Stimulated activated CD4-positive, alpha-beta T cell treated with anti-CD3 and anti-CD28 coated beads, TNF-alpha, amount 100 ng/mL, for 24 hours (primary cell): ENCODE measurements around the gene TTC28.
"Not testable (repeated sequence)": the region's sequence is repeated elsewhere in the genome, so short reads cannot be mapped to it uniquely, and the experiment has no call there.

Source experiments
- DNase-seq, 3 experiments: peaks; one replicate each; pipeline ENCODE4 v3.0.0-alpha.2; 2020; ENCODE audit warnings: low read depth in 3 of 3

TTC28 gene

DNA sequence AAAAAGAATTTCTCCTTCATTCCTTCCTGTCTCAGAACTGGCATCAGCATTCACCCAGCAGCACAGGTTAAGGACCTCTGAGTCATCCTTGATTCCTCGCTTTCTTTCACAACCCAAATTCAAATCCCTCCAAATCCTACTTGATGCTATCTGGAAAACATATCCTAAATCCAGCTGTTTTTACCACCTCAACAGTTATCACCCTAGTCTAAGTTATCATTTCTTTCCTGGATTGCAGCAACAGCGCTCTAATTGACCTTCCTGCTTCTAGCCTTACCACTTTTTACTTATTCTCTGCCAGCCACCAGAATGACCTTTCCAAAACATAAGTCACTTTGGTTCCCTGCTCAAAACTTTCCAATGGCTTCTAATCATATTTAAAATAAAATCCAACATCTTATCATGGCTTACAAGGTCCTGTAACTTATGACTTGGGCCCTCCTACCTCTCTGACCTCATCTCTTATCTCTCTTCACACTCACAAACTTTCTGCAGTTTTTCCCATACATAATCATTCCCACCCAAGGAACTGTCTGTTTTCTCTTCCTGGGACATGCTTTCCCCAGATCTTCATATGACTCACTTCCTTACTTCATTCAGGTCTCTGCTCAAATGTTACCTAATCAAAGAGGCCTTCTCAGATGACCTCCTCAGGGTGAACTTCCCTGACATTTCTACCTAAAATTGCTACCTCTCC lies 119.4 kb downstream of the TTC28 start:
- no peak for DNase-seq

DNA sequence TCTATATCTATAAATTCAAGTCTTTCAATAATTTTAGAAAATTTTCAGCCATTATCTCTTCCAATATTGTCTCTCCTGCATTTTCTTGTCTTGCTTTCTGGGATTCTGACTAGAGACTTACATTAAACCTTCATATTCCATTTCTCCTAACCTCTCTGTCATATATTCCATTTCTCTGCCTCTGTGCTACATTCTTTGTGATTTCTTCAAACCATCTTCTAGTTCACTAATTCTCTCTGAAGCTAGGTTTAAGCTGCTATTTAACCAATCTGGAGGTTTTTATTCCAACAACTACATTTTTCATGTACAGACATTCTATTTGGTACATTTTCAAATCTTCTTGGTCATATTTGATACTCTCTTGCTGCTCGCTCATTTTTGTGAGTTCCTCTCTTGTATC lies 122.5 kb downstream of the TTC28 start:
- DNase-seq, result no peak

DNA sequence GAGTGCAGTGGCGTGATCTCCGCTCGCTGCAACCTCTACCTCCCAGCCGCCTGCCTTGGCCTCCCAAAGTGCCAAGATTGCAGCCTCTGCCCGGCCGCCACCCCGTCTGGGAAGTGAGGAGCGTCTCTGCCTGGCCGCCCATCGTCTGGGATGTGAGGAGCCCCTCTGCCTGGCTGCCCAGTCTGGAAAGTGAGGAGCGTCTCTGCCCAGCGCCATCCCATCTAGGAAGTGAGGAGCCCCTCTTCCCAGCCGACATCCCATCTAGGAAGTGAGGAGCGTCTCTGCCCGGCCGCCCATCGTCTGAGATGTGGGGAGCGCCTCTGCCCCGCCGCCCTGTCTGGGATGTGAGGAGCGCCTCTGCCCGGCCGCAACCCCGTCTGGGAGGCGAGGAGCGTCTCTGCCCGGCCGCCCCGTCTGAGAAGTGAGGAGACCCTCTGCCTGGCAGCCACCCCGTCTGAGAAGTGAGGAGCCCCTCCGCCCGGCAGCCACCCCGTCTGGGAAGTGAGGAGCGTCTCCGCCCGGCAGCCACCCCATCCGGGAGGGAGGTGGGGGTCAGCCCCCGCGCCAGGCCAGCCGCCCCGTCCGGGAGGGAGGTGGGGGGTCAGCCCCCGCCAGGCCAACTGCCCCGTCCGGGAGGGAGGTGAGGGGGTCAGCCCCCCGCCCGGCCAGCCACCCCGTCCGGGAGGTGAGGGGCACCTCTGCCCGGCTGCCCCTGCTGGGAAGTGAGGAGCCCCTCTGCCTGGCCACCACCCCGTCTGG lies 126.4 kb downstream of the TTC28 start:
- DNase-seq, result not testable (repeated sequence)

DNA sequence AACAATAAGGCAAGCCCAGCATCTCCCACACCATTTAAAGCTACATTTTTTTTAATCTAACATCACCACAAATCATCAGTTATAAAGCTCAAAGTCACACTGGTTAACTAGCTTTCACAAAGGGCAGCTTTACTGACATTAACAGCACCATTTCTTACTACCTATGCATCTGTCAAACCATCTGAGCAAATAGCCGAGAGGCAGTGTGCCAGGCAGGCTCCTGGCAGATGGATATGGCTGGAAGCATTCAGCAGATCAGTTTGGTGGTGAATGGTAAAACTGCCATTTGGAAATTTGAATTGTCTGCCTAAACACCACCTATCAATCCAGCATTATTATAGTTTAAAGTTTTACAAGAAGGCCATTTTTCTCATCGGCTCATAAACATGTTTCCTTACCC lies 131.2 kb downstream of the TTC28 start:
- DNase-seq, result no peak

DNA sequence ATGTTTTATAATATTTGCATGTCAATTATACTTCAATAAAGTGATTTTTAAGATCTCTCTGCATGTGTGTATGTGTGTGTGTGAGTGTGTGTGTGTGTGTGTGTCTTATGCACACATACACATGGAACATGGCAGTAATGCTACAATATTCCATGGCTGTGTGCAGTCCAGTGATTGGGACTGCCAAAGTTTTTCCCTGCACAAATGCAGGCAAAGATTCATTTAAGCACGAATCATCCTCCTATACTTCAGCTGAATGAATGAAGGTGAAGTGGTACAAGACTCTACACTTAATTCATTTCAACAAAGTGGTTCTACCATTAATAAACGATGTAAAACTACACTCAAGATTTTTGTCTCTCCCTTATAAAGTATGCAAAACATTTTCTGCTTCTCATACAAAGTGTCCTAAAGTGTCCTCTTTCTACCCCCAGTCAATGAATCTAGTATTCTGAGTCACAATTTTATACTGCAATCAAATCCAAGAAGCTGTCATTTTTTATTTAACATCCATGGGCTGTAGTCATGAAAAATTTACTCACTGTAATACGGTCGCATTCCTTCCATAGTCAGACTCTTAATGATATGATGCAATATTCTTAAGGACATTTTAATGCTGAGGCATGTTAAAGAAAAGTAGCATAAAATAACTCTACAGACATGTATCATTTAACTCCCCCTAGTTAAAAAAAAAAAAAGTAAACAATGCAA lies 132.4 kb downstream of the TTC28 start:
- no peak for DNase-seq

DNA sequence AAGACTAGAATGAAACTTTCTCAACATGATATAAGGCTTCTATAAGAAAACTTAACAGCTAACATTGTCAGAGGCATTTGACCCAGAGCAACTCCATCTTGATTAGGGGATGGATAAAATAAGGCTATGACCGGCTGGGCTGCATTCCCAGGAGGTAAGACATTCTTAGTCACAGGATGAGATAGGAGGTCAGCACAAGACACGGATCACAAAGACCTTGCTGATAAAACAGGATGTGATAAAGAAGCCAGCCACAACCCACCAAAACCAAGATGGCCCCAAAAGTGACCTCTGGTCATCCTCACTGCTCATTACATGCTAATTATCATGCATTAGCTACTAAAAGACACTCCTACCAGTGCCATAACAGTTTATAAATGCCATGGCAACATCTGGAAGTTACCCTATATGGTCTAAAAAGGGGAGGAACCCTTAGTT lies 135.2 kb downstream of the TTC28 start:
- no peak for DNase-seq

DNA sequence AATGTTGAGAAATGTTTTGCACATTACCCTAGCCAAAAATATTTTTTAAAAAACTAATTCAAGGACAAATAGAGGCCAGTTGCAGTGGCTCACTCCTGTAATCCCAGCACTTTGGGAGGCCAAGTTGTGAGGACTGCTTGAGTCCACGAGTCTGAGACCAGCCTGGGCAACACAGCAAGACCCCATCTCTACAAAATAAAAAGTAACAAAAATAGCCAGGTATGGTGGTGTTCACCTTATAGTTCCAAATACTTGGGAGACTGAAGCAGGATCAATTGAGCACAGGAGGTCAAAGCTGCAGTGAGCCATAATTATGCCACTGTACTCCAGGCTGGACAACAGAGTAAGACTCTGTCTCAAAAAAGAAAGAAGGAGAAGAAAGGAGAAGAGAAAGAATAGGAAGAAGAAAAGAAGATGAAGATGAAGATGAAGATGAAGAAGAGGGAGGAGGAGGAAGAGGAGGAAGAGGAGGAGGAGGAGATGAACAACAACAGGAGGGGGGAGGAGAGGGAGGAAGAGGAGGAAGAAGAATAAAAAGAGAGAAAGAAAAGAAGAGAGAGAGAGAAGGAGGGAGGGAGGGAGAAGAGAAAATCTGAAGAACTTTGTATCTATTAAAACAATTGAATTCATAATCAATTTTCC lies 136.5 kb downstream of the TTC28 start:
- no peak for DNase-seq

DNA sequence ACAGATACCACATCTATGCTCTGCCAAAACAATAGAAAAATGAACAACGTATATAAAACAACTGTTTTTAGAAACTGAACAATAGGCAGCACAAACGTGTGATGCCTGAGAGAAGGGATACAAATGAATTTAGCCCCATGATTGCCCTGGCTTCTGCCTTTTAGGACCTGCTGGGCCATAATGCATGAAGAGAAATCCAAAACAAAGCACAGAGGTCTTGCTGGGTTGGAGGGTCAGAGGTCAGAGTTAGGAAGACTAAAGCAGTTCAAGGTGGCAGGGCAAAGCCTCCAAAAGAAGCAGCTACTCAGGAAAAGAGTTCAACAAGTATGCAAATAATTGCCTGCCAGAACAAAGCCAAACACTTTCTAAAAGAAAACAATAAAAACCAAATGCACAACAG lies 138.5 kb downstream of the TTC28 start:
- no peak for DNase-seq

DNA sequence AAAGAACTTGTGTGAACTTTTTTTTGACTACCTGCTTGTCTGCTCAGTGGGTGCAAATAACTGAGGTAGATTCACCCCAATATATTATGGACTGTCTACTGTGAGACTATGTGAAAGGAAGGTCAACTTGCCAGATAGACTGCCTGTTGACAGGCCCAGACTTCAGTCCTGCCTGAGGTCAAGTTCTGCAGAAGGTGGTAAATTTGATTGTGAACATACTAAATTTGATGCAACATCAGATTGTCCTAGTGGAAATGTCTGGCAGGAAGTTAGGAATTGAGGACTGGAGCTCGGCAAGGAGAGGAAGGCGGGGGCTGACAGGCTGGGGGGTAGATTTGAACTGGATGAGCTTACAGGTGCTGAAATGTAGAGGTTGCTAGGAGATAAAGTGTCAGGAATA lies 140.7 kb downstream of the TTC28 start:
- DNase-seq, result no peak

DNA sequence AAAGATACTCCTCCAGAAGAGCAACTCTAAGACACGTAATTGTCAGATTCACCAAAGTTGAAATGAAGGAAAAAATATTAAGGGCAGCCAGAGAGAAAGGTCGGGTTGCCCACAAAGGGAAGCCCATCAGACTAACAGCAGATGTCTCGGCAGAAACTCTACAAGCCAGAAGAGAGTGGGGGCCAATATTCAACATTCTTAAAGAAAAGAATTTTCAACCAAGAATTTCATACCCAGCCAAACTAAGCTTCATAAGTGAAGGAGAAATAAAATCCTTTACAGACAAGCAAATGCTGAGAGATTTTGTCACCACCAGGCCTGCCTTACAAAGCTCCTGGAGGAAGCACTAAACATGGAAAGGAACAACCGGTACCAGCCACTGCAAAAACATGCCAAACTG lies 149.1 kb downstream of the TTC28 start:
- DNase-seq, result not testable (repeated sequence)

DNA sequence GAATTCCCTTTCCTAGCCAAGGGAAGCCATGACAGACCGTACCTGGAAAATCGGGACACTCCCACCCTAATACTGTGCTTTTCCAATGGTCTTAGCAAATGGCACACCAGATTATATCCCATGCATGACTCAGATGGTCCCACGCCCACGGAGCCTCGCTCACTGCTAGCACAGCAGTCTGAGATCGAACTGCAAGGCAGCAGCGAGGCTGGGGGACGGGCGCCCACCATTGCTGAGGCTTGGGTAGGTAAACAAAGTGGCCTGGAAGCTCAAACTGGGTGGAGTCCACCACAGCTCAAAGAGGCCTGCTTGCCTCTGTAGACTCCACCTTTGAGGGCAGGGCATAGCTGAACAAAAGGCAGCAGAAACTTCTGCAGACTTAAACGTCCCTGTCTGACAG lies 150.5 kb downstream of the TTC28 start:
- not testable (repeated sequence) for DNase-seq

DNA sequence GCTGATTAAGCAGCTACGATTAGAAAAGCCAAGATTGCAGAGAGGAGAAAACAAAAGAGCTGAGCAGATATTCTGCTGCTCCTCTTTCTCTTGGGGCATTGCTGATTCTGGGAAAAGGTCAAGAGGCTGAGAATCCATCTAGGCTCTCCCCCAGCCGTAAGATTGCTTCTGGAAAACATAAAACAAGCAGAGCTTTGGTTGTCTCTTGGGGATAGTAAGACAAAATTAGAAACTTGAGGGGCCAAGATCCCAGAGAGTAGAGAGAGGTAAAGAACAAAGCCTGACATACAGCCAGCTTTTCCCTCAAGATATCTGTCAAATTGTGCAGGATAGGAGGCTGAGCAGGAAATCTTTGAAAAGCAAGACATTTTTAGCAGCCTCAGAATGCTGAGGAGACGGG lies 158.2 kb downstream of the TTC28 start:
- DNase-seq, result no peak

DNA sequence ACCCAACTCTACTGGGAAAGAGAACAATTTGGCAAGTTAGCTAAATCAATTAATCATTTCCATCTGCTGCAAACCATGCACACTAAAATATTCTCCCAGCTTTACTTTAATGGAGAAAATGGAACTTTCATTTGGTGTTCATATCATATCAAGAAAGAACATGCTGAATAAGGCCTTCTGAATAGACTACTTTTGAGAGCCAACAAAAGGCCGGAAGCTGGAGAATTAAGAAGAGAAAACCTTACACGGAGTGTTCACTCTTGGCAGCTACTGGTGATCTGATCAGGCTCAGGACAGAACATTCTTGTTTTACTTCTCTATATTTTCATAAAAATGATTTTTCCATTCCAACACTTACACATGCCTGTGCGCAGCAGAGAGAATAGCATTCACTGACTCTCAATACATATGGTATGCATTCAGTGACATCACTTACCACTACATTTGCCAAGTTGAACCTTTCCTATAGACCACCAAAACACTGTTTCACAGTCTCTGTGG lies 165.3 kb downstream of the TTC28 start:
- DNase-seq, result no peak

DNA sequence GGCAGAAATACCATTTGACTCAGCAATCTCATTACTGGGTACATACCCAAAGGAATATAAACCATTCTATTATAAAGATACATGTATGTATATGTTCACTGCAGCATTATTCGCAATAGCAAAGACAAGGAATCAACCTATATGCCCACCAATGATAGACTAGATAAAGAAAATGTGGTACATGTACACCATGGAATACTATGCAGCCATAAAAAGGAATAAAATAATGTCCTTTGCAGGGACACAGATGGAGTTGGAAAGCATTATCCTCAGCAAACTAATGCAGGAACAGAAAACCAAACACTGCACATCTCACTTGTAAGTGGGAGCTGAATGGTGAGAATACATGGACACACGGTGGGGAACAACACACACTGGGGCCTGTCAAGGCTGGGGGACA lies 167.3 kb downstream of the TTC28 start:
- DNase-seq, result not testable (repeated sequence)

DNA sequence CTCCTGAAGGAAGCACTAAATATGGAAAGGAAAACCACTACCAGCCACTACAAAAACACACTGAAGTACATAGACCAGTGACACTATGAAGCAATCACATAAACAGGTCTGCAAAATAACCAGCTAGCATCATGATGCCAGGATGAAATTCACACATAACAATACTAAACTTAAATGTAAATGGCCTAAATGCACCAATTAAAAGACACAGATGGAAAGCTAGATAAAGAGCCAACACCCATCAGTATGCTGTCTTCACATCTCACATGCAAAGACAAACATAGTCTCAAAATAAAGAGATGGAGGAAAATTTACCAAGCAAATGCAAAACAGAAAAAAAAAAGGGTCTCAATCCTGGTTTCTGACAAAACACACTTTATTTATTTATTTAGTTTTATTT lies 171.7 kb downstream of the TTC28 start:
- DNase-seq, result no peak

DNA sequence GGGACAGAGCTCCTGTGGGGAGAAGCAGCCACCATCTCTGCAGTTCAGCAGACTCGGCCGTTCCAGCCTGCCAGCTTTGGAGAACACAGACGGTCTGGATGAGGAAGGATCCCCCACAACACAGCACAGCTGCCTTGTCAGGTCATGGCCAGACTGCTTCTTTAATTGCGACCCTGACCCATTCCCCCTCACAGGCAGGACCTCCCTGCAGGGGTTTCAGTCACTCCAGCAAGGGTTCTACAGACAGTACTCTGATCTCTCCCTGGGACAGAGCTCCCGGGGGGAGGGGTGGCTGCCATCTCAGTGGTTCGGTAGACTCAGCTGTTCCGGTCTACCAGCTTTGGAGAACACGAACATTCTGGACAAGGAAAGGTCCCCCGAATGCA lies 173.5 kb downstream of the TTC28 start:
- no peak for DNase-seq

DNA sequence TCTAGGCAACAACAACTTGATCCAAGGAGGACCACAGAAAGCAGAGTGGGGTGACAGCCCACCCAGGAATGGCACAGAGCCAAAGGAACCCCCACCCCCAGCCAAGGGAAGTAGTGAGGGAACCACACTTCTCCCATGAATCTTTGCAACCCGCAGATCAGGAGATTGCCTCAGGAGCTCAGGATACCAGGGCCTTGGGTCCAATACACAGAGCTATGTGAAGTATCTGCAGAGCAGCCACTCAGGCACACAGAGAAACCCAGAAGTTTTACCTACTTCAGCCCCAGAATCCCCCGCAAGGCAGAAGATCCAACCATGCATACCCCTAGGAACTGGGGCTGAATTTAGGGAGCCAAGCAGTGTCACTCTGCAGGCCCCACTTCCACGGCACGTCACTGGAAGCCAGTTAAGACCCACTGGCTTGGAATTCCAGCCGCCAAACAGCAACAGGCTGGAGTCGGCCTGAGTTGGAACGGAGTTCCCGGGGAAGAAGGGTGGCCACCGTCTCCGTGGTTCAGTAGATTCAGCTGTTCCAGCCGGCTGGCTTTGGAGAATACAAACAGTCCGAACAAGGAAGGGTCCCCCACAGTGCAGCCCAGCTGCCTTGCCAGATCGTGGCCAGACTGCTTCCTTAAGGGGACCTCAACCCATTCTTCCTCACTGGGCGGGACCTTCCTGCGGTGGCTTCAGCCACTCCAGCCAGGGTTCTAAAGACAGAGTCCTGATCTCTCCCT lies 174.1 kb downstream of the TTC28 start:
- DNase-seq, result no peak

DNA sequence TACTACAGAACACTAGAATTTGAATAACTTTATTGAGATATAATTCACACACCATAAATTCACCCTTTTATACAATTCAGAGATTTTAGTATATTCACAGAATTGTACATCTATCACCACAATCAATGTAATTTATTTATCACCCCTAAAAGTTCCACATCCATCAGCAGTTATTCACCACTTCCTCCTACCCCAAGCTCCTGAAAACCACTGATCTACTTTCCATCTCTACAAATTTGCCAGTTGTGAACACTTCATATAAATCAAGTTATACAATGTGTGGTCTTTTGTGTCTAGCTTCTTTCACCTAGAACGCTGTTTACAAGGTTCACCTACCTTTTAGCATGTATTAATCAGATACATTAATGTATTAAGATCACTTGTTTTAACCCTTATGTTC lies 179.6 kb downstream of the TTC28 start:
- DNase-seq, result no peak

DNA sequence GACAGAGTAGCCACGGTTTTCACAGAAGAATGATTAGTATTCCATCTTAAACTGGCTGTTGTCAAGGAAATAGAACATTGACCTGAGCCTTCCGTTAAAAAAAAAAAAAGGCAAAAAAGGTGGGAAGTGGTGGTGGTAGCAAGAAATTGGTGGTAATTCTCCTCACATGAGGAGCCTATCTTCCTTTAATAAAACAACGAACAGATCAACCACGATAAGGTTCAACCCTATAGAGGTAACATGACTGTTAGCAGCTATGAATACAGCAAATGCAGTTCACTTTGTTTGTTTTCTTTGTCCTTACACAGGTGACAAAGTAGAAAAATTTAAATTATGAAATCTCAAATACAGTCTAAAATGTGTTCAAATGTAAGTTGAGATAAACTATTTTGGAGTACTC lies 181.6 kb downstream of the TTC28 start:
- DNase-seq, result no peak

DNA sequence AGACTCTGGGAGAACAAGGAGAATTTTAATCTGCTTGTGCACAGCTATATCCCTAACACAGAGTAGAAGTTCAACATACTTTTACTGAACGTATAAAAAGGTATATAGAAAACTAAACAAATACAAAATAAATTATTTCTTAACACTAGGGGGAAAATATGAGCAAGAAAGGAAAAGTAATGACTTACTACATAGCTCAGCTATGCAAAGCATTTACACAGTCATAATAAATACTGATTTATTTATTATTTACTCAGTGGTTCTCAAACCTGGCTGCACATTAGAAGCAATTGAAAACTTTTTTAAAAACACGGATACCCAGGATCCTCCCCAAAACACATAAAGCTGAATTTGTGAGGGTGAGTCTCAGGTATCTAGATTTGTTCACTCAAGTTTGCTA lies 182.5 kb downstream of the TTC28 start:
- no peak for DNase-seq

DNA sequence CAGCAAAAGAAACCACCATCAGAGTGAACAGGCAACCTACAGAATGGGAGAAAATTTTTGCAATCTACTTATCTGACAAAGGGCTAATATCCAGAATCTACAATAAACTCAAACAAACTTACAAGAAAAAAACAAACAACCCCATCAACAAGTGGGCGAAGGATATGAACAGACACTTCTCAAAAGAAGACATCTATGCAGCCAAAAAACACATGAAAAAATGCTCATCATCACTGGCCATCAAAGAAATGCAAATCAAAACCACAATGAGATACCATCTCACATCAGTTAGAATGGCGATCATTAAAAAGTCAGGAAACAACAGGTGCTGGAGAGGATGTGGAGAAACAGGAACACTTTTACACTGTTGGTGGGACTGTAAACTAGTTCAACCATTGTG lies 188.4 kb downstream of the TTC28 start:
- DNase-seq, result not testable (repeated sequence)

DNA sequence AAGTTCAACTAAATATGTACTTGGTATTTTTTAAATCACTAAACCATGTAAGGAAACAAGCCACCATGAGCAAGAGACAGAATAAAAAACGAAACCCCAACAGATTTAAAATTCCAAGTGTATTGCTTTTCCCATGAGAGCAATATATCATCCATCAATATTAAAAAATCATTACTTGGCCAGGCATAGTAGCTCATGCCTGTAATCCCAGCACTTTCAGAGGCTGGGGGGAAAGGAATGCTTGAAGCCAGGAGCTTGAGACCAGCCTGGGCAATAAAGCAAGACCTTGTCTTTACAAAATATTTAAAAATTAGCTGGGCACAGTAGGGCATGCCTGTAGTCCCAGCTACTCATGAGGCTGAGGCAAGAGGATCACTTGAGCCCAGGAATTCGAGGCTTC lies 190.8 kb downstream of the TTC28 start:
- DNase-seq, result no peak
